GM19239 (cell line): Measurements from ENCODE around the gene ADORA3.

ENCODE experiments used
- DNase-seq: peaks from one replicate; pipeline ENCODE4 v3.0.0; 2011; ENCODE audit warnings: low spot score; ENCODE audit not compliant: insufficient read length
- FAIRE-seq: peaks from 2 replicates; lab custom pipeline; 2011; peaks lifted over from hg19 to GRCh38; lab: Jason Lieb, UNC

ADORA3 gene

DNA sequence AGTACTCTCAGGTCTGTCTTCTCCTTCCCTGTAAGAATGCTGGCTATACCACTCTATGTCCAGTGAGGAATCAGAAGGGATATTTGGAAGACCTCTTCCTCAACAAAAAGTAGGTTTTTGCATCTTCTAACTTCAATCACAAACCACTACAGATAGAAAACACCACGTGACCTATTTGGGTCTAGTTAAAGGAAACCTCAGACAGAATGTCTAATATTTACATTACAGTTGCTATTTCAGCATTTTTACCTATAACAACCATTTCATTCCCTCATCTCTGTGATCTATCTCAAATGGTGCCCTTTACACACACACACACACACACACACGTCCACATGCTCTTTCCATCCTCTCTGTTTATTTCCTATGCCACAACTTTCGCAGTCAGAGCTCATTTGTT lies 7.9 kb upstream of the ADORA3 start:
- DNase-seq (no peak), FAIRE-seq (no peak)

DNA sequence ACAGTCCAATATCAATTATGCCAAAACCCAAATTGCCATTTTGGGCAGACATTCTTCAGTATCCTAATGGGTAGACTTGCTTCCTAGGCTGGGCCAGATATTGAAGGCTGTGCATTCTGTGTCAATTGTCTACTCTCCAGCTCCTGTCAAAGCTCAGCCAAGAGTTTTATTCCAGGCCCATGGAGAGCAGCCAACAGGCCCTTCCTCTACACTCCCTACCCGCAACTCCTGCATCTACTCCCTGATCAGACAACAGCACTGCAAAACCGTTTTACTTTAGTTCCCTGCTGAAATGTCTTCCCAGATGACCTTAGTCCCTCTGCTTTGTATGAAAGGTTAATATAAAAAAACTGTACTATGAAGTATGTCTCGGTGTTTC lies 6.6 kb upstream of the ADORA3 start:
- DNase-seq (no peak), FAIRE-seq (no peak)

DNA sequence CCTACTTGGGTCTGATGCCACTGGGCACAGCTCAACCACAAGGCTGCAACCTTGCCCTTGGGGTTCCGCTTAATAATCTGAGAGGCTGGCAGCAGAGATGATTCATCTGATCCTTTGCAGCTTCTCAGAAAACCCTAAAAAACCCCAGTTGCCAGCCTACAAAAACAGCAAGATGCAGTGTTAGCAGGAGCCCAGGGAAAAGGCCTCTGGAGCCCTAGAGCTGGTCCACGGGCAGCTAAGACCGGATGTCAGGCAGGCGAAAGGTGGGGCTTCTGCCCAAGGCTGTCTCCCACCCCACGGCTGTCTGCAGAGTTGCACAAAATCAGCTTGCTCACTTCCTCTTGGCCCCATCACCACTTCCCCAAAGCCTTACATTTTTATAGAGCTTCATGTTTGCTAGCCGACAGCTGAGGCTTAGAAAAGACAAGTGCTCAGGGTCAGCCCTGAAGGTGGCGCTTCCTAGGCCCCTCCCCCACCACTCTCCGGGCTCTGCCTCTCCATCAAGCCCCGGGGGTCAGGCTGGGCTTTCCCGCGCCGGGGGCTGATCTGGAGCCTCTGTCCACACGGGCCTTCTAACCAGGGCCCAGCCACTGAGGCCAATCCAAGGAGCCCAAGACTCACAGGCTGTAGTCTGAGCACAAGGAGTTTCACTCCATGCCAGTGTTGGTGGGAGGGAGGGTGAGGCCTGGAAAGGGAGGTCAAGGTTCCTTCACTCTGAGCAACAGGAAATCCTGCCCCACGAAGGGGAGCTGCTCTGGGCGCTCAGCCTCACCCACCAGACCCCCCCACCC lies 4.2 kb upstream of the ADORA3 start:
- DNase-seq (peak; percentile 50), FAIRE-seq (no peak)

DNA sequence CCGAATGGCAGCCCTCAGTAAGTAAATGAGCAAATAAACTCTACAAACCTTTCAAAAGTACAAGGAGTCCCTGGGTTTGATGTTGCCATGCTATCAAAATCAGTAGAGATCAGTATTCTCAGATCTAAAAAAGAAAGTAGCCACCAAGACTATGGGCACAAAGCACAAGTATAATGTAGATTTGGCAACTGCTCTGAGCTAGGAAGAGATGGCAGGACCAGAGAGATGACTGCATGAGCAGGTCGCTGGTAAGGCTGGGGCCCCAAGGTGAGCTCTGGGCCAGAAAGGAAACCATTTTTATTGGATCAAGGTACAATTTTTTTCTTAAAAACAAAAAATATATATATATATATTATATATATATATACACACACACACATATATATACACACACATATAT lies 3.1 kb upstream of the ADORA3 start:
- no peak for DNase-seq
- FAIRE-seq, result no peak

DNA sequence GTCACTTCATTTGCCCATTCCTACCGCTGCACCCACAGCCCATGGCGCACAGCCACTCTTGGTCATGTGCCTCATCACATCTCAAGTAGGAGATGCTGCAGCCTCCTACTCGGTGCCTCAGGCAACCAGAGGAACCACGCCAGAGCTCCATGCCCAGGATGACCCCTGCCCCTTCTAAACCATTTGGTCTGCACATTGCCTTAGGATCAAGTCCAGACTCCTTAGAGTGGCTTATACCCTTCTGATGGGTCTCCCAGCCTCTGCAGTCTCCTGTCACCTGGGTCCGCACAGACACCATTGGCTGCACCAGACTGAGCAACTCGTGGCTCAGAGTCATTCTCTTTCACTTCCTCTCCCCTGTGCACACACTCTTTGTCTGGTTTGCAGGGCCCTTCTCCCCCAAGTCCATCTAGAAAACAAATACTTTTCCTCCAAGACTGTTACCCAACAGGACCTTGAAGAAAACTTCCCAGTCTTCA lies 2.2 kb upstream of the ADORA3 start:
- no peak for DNase-seq
- FAIRE-seq, result peak; percentile 94

DNA sequence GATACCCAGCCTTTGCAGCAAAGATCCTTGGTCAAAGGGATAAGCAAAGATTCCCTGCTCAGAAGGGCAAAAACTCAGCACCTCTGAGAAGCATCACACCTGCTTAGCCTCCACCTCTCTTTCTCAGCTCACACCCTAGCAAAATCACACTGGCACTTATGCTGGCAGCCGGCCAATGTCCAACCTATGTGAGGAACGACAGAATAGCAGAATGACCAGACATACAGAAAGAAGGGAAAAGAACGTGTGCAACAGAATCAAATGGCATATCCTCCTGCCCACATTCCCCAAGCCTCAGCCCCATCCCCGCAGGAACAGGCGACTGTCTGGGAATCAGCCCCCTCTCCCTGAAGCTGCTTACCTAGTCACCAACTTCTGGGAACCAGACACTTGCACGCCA lies 664 bp upstream of the ADORA3 start:
- DNase-seq (no peak), FAIRE-seq (no peak)

DNA sequence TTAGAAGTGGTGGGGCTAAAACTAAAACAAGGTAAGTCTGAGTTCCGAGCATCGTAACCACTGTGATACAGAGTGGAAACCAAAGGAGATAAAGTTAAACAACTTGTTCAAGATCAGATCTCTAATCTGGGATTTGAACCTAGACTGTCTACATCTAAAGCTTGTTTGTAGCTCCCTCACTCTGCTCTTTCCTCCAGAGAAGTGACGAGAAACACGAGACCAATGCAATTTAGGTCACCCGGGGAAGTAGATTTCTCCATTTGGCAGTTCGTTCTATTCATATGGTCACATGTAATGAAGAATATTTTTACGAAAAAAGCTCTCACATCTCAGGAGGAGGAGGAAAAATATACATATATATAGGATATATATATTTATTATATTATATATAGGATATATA lies 1.8 kb downstream of the ADORA3 start:
- DNase-seq (no peak), FAIRE-seq (no peak)

DNA sequence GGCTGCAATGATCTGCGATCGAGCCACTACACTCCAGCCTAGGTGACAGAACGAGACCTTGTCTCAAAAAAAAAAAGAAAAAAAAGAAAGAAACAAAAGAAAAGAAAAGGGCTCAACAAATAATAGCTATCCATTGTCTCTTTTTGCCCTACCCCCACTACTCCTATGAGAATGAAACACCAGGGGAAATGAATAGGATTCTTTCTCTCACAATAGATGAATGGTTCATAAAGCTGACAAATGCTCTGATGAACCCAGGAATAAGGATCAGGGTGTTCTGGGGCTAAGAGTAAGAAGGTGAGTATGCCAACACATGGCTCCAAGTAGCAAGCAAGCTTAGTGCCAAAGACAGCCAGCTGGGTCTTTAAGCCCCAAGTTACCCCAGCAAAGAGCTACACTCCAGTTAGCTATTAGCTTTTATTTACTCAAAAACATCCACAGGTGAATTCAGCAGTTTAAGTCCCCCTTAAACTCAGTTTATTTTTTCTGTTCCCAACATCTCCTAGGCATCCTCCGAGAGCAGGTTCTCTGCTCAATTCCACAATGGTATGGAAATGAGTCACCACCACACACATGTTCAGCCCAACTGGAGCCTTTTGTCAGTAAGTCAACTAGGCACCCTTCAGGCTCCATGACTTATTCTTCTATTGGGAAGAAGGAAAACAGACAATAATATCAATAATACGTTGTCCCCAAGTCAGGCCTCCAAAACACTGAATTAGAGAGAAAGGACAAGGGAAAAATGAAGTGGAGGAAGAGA lies 4.2 kb downstream of the ADORA3 start:
- DNase-seq (no peak), FAIRE-seq (no peak)

DNA sequence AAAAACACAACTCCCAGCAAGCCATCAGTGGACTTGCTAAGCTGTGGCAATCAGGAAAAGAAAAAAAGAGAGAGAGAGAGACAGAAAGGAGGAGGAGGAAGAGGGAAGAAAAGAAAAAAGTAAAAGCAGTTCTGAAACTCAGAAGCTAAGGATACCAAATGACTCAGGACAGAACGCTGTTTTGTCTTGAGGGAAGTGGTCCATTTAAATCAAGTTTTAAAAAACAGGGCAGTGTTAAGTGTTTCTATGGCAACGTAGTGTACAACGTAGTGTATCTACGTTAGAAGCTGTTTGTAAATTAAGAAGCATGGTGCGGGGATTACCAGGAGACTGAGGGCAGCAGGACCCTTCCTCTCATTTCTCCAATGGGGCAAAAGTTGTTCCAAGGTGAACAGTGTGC lies 5.8 kb downstream of the ADORA3 start:
- FAIRE-seq, result no peak
- no peak for DNase-seq

DNA sequence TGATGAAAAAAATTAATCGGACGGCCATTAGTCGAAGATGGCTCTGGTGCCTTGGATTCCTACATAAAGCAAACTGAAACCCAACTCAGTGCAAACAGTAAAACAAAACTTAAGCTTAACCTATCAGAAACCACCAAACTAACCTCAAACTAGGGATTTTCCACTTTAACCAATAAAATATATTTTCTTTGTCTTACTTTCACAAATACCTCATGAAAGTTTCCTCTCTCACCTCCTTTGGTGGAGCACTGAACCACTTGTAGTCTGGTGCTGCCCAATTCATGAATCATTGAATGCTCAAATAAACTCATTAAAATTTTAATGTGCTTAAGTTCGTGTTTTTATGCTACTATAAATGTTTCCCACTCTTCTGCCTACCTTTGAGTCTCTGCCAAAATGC lies 7.0 kb downstream of the ADORA3 start:
- FAIRE-seq, result no peak
- DNase-seq, result no peak

DNA sequence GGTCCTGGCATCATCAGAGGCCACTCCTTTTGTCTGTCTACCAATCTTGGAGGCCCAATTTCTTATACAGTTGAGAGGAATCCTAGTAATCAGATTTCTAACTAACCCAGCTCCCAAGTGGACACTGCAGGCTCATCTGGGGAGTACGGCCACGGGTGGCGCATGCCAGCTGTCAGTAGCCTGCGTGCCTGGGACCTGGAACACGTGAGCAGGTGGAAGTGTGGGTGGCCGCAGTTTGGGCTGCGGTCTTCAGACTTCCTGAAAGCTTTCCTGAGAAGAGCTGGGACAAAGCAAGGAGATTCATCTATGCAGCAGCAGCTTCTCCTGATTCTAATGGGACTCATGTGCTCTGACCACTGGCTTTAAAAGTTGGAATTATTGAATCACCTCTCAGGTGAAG lies 12.4 kb downstream of the ADORA3 start:
- DNase-seq, result no peak

DNA sequence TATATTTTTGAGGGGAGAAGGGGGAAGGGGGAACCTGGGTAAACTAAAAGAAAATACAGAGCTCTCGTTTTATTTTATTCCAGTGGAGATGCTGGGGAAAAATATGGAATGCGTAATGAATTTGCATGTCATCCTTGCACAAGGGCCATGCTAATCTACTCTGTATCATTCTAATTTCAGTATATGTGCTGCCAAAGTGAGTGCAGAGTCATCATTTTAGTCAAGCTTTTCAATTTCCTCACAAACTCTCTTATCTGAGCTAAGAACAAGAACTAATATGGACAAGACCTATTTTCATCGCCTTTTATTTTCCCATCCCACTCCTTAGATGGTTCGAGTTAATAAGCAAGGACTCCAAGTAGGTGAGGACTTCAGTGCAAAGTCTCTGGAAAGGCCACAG lies 13.2 kb downstream of the ADORA3 start:
- no peak for FAIRE-seq
- no peak for DNase-seq

More for the DNA sequence above, 12.4 kb downstream of the ADORA3 start:
- no peak for FAIRE-seq

DNA sequence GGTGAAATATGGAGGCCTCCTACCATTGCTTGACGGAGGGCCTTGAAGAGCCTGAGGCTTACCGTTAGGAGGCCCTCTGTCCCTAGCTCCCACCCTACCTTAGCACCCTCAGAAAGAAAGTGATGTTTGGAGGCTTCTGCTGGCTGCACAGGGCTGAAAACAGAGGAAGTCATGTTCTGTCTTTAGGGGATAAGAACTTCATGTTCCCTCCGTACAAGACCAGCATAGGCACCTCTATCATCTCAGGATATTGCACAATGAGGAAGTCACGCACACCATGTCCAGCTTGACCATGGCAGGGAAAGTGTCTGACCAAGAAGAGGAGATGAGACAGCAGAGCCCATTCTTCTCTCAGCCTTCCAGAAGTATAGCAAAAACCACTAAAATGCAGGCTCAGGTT lies 13.8 kb downstream of the ADORA3 start:
- no peak for DNase-seq
- FAIRE-seq, result no peak

DNA sequence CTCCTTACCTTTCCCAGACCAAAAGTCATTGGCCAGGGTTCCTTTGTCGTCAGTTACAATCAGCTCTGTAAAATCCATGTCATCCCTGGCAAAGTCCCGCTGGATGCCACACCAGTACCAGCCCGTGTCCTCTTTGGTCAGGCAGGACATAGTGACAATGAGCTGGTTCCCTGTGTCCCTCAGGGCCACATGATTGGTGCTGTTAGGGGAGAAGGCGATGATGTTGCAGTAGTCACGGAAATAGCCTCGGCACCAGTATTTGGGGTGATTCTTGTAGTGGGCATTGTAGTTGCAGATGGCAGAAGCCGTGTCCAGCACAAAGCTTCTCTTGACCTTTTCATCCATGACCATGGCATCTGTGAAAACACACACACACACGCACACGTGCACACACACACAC lies 14.8 kb downstream of the ADORA3 start:
- no peak for DNase-seq
- FAIRE-seq, result no peak

DNA sequence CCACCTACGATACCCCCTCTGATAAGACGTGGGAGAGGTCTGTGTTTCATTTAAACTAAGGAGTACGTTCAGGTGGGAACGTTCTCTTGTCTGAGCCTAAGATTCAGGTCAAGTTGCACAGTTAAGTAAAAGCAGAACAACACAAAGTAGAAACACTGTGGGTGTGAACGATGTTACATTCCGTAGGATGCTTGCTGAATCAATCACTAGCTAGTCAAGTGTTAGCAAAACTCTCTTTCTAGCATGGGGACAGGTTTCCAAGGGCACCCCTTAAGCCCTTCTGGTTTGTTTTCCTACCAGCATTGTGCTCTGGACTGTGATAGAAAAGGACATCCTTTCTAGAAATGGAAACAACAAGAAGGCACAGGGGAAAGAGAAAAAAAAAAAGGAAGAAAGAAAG lies 16.3 kb downstream of the ADORA3 start:
- DNase-seq (no peak), FAIRE-seq (no peak)

DNA sequence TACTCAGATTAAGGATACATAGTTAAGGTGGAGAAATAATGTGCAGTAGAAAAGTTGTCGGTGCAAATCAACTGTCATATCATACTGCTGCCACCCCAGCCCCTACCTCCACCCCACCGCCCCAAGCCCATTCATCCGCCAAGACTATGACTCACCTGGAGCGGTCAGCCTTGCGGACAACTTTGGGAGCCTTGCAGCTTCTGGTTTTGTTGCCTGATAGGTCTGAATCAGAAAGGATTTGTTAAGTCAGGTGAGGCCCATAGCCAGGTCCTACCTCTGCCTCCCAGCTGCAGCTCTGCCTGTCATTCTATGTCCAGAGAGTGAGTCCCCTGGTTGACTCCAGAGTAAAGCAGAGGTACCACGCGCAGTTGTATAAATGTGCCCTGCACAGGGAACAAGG lies 17.0 kb downstream of the ADORA3 start:
- DNase-seq, result no peak
- no peak for FAIRE-seq

DNA sequence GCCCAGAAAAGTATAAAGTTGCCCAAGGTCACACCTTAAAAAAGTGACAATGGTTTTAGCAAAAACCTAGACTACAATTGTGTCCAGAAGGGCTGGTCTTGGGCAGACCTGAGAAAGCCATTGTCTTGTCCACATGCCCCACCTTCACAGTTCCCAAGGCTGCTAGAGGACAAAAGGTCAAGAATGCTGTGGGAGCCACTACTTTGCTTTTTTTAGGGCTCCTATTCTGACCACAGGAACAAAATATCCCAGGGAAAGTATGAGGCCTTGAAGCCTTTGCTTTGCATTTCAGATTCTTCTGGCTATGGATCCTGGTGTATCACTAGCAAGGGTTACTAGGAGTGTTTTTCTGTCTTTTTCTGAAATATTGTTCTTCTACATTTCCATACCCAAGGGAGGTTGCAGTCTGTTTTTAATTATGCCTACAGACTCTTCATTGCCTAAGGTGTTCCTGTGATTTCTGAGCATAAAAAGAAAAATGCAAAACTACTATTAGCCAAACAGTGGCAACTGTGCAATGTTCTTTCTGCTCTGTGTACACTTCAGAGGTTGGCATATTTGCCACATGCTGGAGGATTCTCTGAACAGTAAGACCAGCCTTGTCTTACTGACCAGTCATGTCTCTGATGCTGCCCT lies 18.9 kb downstream of the ADORA3 start:
- DNase-seq, result no peak
- FAIRE-seq, result no peak

DNA sequence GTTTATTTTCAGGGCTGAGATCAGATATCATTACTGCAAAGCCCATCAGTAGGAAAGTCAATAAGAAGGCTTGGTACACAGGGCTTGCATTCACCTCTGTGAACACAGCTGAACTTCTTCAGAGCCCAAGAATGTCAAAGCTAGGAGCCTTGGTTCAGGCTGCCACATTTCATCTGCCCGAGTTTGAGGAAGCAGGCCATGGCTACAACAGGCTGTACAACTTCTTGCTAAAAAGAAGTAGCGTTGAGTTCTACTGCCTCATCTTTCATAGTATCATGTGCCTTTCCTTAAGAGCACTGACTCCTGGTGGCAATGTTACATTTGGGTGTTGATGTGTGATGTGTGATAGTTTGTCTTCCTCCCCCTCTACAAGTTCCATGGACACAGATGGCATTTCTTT lies 19.6 kb downstream of the ADORA3 start:
- DNase-seq, result no peak
- FAIRE-seq, result no peak

DNA sequence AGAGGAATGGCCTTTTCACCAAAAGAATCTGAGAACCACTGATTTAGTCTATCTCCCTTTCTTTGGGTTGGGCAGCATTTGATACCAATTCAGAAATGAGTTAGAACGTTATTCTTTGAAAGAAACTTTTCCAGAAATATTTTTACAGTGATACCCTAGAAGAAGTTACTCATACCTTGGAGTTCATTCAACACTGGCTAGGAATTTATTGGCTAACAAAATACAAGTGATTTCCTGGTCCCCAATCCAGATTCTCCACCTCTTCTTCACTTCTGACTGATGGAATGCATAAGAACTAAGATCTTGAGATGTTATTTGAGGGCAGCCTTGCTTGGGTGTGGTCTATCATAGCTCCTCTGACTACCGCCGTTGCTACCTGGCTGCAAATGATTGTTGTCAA lies 20.3 kb downstream of the ADORA3 start:
- FAIRE-seq (no peak), DNase-seq (no peak)

DNA sequence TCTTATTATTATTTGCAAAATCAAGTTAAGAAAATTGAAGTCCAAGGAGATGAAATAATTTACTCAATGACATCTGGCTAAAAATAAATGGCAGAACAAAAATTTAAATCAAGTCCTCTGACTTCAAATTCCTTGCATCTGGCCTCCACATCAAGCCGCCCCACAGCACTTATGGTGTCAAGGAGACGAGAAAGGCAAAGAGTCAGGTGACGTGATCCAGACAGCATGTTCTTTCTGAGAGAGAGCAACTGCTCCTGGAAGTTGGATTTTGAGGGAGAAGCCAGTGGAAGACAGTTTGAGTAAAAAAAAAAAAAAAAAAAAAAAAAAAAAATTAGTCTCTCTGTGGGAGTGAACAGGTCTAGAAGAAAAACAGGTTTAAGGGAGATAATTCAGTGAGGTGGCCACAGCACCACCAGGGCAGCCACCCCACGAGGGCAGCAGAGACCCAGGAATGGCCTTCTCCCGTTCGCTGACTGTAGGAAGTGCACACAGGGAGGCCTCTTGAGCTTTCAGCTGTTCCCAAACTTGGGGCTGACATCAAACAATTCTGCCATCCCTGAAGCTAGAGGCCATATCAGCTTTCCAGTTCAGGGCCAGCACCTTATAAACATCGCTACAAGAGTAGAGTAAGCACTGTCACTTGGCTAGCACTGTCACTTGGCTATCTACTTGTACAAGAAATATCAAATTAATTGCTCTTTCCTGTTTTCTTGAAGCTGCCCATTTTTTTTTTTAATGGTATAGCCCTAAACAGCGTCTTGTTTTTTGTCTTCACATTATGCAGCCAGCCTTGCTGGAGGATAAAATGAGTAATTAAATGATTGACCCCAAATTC lies 21.8 kb downstream of the ADORA3 start:
- DNase-seq, result peak; percentile 36
- FAIRE-seq, result peak; percentile 26
